Activated CD8-positive, alpha-beta memory T cell treated with anti-CD3 and anti-CD28 coated beads for 24 hours (primary cell): ENCODE data around the gene CARS2.
"Not testable (repeated sequence)": the region's sequence is repeated elsewhere in the genome, so short reads cannot be mapped to it uniquely, and the experiment has no call there.

Experiments
- DNase-seq: peaks from one replicate; pipeline ENCODE4 v3.0.0-alpha.2; 2020

CARS2 gene

DNA sequence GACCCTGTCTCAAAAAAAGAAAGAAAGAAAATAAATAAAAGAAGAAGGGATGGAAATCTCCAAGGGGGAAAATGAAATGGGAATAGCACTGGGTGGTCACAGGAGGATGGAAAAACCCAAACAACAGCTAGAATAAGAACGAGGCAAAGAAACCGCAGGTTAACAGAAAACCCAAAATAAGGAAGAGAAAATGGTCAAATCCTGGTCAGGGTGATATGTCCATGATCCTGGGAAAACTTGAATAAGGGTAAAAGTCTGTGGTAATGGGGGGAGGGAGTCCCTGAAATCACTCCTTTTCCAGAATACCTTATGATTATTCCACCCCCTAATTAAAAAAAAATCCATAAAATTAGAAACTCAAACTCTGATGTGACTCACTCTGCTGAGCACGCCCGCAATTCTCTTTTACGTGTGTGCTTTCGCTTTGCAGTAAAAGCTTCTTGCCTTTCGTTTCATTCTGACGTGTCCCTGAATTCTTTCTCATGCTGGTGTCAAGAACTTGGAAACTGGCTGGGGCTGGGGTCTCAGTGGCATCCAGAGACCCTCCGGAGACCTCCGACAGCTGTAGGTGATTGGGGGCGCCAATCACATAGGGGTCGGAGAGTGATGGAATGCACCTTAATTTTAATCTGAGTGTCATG lies 94.8 kb downstream of the CARS2 start:
- DNase-seq = no peak

DNA sequence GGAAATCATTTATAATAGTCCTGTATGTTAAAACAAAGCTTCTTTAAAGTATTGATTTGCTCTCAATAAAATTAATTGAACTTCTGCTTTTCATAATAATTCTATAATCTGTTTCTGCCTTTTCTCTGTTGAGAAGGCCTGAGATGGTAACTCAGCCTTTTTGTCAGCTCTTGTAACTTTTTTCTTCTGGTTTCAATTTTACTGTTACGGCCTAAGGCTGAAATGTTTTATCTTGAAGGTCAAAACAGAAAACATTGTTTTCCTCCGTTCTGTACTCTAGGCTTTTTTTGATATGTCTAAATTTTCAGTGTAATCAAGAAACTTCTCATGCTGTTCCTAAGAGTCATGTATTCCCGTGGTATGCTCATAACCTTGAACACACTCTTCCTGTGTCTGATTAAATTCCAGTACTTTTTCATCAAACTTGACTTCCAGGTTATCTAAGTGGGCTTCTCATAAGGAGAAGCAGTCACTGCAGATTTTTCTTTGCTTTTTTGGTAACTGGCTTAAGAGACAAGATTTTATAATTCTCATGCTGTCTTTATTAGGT lies 98.2 kb downstream of the CARS2 start:
- no peak for DNase-seq

DNA sequence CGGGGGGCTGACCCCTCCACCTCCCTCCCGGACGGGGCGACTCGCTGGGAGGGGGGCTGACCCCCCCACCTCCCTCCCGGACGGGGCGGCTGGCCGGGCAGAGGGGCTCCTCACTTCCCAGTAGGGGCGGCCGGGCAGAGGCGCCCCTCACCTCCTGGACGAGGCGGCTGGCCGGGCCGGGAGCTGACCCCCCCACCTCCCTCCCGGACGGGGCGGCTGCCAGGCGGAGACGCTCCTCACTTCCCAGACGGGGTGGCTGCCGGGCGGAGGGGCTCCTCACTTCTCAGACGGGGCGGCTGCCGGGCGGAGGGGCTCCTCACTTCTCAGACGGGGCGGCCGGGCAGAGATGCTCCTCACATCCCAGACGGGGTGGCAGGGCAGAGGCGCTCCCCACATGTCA lies 99.6 kb downstream of the CARS2 start:
- DNase-seq = not testable (repeated sequence)

DNA sequence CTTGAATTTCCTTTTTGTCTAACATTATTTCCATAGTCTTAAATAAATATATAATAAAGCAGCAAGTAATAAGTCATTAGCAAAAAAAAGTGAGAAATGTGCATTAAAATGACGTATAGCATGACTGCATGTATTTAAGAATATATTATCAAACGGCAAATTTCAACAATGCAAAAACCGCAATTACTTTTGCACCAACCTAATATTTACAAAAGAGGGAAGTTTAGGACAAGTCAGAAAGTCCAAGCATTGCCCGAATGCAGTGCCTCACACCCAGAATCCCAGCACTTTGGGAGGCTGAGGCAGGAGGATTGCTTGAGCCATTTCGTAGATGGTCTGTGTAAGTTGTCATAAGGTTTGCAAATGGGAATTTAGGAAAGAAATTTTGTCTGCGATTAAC lies 100.8 kb downstream of the CARS2 start:
- no peak for DNase-seq

DNA sequence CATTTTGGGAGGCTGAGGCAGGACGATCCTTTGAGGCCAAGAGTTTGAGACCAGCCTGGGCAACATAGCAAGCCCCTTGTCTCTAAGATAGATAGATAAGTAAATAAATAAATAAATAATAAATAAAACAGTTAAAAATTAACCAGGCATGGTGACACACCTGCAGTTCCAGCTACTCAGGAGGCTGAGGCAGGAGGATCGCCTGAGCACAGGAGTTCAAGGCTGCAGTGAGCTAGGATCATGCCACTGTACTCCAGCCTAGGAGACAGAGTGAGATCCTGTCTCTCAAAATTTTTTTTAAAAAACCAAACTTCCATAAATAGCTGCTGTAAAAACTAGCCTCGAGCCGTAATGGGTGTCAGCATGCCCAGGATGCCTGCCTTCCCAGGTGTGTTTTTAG lies 104.9 kb downstream of the CARS2 start:
- peak; percentile 3 for DNase-seq

DNA sequence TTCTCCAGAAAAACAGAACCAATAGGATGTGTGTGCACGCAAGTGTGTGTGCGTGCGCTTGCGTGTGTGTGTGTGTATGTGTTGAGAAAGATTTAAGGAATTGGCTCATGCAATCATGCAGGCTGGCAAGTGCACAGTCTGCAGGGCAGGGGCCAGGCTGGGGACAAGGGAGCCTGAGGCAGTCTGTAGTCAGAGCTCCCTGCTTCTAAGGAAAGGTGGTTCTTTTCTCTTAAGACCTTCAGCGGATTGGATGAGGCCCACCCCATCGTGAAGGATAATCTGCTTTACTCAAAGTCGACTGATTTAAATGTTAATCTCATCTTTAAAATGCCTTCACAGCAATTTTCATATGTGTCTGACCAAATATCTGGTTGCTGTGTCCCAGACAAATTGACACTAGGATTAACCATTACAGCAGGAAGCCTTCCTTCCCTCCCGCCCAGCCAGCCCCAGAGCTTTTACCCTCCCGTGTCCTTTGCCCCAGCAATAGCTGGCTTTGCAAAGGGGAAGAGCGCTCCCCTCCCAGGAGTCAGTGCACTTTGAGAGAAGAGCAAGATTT lies 105.6 kb downstream of the CARS2 start:
- peak; percentile 32 for DNase-seq

DNA sequence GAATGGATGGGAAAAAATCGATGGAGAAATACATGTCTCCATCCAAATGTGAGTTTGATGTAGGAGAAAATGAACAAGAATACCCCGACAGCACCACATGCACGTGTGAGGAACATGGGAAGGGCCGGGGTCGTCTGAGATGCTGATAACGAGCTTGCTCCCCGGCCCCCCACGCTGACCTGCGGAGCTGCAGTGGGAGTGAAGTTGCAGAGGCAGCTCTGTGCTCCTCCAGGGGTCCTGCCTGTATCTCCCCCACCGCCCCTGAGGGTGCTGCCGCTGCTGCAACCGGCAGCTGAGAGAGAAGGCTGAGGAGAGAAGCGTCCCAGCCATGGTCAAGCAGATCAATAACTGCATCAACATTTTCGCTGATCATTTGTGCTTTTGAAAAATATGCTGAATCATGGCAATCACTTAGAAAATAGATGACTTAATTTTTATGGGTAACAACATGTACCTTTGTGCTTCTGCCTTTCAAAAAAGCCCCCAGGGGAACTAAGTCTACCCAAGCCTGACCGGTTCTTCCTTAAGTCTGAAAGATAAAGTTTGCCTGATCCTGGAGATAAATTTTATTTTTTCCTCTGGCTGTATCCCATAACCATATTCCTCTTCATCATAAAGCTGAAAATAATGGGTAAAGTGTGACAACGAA lies 108.8 kb downstream of the CARS2 start:
- DNase-seq = peak; percentile 49

DNA sequence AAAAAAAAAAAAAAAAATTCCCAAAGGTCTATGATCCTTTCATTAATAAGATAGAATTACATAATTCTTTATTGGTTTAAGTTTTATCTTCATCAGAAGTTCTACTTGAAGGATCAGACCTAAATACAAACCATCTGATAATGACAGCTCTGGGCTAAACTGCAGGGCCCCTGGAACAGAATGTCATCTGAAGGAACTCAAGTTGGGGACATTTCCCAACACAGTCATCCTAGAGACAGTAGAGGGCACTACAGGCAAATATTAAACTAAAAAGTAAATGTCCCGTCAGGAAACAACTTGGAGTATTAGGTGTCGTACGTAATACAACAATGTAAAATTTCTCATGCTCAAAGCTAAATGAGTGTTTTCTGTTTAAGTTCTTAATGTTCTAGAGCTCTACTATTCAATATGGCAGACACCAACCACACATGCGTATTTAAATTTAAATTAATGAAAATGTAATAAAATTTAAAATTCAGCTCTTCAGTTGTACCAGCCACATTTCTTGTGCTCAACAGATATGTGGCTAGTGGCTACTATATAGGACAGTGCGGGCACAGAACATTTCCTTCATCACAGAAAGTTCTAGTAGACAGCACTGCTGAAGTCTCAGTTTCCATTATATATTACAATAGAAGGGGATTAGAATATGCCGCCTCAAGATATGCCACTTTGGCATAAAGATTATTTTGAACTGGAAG lies 112.3 kb downstream of the CARS2 start:
- peak; percentile 28 for DNase-seq

DNA sequence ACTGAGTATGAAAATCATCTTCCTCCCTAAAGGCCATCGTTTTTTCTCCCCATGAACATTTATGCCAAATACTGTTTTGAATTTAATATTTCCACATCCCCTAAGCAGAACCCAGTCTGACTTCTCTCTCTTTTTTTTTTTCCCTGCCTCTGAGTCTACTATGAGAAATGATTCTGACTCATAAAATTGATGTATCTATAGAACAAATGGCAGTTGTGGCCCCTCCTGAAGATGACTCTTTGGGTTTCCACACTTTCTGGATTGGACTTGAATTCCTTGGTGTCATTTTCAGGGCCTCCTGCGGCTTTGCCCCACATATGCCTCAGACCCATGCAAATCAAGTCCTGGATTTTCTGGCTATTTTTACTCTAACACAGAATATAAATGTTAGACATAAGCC lies 113.3 kb downstream of the CARS2 start:
- no peak for DNase-seq
